Heart right ventricle (tissue), 16 donors: ENCODE data around the gene ZNF597. TPM values are rescaled to one million over a fixed set of nuclear protein-coding genes. Genes with fewer than 3 reads are reported as not detected.
A peak's percentile ranks its signal among the peaks of the same experiment; 100 is the strongest.

Source experiments
- ATAC-seq, 8 donors: fragments of 200-7000 bp; cut with Tn5 transposase; one replicate each; pipeline ENCODE4 v1.9.1; 2020; ENCODE audit warnings: mild to moderate bottlenecking in 8 of 8, moderate library complexity in 8 of 8, moderate number of reproducible peaks in 1 of 8
- DNase-seq, 2 donors: peaks; one replicate each; pipeline ENCODE4 v3.0.0-alpha.2; 2020
- H3K27ac ChIP-seq, 10 donors: fragments of 200-600 bp; sonication (generic) in 2 of 10; one replicate each; pipeline versions ENCODE4 v1.5.0 to v1.8.0; 2020 to 2022; ENCODE audit warnings: mild to moderate bottlenecking in 3 of 10
- H3K27me3 ChIP-seq, 7 donors: fragments of 200-600 bp; one replicate each; pipeline ENCODE4 v1.8.0; 2021 to 2022; ENCODE audit warnings: mild to moderate bottlenecking in 2 of 7
- H3K36me3 ChIP-seq, 9 donors: fragments of 200-600 bp; sonication (generic) in 1 of 9; one replicate each; pipeline versions ENCODE4 v1.5.0 to v1.8.0; 2020 to 2022; ENCODE audit warnings: mild to moderate bottlenecking in 2 of 9
- H3K4me1 ChIP-seq, 9 donors: fragments of 200-600 bp; sonication (generic) in 1 of 9; one replicate each; pipeline versions ENCODE4 v1.5.0 to v1.8.0; 2020 to 2022; ENCODE audit warnings: mild to moderate bottlenecking in 4 of 9
- H3K4me3 ChIP-seq, 10 donors: fragments of 200-600 bp; sonication (generic) in 2 of 10; one replicate each; pipeline versions ENCODE4 v1.5.0 to v1.8.0; 2020 to 2022; ENCODE audit warnings: mild to moderate bottlenecking in 7 of 10, moderate library complexity in 2 of 10
- H3K9me3 ChIP-seq, 11 donors: fragments of 200-600 bp in 10 of 11; sonication (generic) in 2 of 11; one replicate each; pipeline versions ENCODE4 v1.5.0 to v1.8.0; 2013 to 2022; ENCODE audit warnings: mild to moderate bottlenecking in 2 of 11, control low read depth in 1 of 11, moderate library complexity in 1 of 11
- CTCF ChIP-seq, 9 donors: fragments of 200-600 bp; sonication (generic) in 2 of 9; IDR thresholded peaks; one replicate each; pipeline versions ENCODE4 v1.5.0 to v1.8.0; 2021 to 2022; ENCODE audit warnings: antibody characterized with exemption in 9 of 9, mild to moderate bottlenecking in 5 of 9, moderate library complexity in 1 of 9
- WGBS, 2 donors: extraction: QIAGEN DNeasy Blood & Tissue Kit; methylation state at CpG; one replicate each; pipeline ENCODE4 v1.1.7; 2013; ENCODE audit warnings: inconsistent platforms in 1 of 2; 5-methylcytosine and 5-hydroxymethylcytosine counted together
- intact Hi-C, 10 donors: fragments of 100-400 bp; cut with DNase I; formaldehyde crosslinking; loops; one replicate each; pipeline versions ENCODE4 v1.11.1 to v1.14.2; 2022
- long read RNA-seq, 3 donors: library from polyadenylated mRNA; unstranded; transcript quantifications; one replicate each; pipeline ENCODE4 v2.0.0, GENCODE V29; 2020 to 2021
- polyA plus RNA-seq, 2 donors: library from polyadenylated mRNA; stranded (reverse); fragments of 200-250 nt; gene quantifications; one replicate each; pipeline ENCODE4 v1.2.3, GENCODE V29; 2013
- total RNA-seq, 10 donors: library from RNA; stranded (reverse); fragmentation: NEBNext Ultra II Directional in 3 of 10; extraction: Animal tissue kit (Norgen Biotek cat#: 25700) in 3 of 10; gene quantifications; one replicate each; pipeline versions ENCODE4 v1.2.1 to v1.2.4, GENCODE V29; 2021 to 2023
- donor health status: Arrhythmogenic right ventricular cardiomyopathy.
- donor health status: ischemic (EF 13 %, LVEDD 7.1; RV severe dilation, severe dysfunction).
- donor health status: healthy with polysubstance abuse.
- donor health status: DM: no; HTN: yes; CAD: no.
- donor health status: DM: no; HTN: no; CAD: no.
- donor health status: ischemic (EF 25% LVEDD 6.9; RV normal size, moderate dysfunction).
- donor health status: ischemic (EF 25% LVEDD 5.7; RV mildly dilated, moderate dysfunction).
- donor health status: healthy.
- donor health status: DM: yes; HTN: yes; CAD: no.
- donor health status: Ischemic cardiomyopathy.
- donor health status: ischemic (EF 35%, LVEDD 5.7; RV mildly dilated, moderate dysfunction).
- donor health status: nonischemic (EF 11% LVEDD 7.7; RV severe dilation, severe dysfunction).
- donor health status: DM: yes; HTN: yes; CAD: no.
- donor health status: PGD.
- donor health status: ischemic (EF 29% LVEDD 5.4; RV normal size, mild dysfunction).
- donor health status: nonischemic (EF 23%, LVEDD 6.1; RV moderate dilation, normal function).

The ZNF597 gene
- total RNA-seq (1 to 10 TPM; 1.1 to 2.4 (median 1.8) TPM), polyA plus RNA-seq (under 1 TPM; 0.73 to 0.86 TPM)
- long read RNA-seq, donor 1, full-length matches to known transcripts: 5 of 5 reads
- long read RNA-seq, donor 1, partial matches to known transcripts: 0 of 5 reads
- long read RNA-seq, donor 1, other reads (novel, unspliced or antisense): 0 of 5 reads
- long read RNA-seq, donor 2, full-length matches to known transcripts: 5 of 6 reads
- long read RNA-seq, donor 2, partial matches to known transcripts: 0 of 6 reads
- long read RNA-seq, donor 2, other reads (novel, unspliced or antisense): 1 of 6 reads
- long read RNA-seq, donor 3, full-length matches to known transcripts: 3 of 8 reads
- long read RNA-seq, donor 3, partial matches to known transcripts: 0 of 8 reads
- long read RNA-seq, donor 3, other reads (novel, unspliced or antisense): 5 of 8 reads

GRCh38 chr16:3443108-3444031 lies at the start of gene ZNF597, which contains the start of gene NAA60:
ZNF597 (minus strand) TSS chr16:3443504; CDS start chr16:3443153, 351 bp downstream.
NAA60 (plus strand) TSS chr16:3443680; CDS start chr16:3476228, 32,548 bp downstream.
- no peak for TF ChIP-seq CTCF (IDR thresholded peaks at IDR 0.05)
- DNase-seq (peak; percentile 75 to 88), ATAC-seq (peak; percentile 96 to 99 (median 98))
- WGBS, 2 donors: 31 to 43% methylated on average over 61 of the region's 61 CpGs
- Histone ChIP-seq H3K27me3 (no peaks in the 10 kb centered on the region), H3K27ac (peak within 1 kb of the TSS; percentile 55 to 93 (median 83)), H3K4me3 (peak within 1 kb of the TSS; percentile 37 to 79 (median 64)), H3K9me3 (peaks cover 0 to 29% (median 4%) of the 10 kb centered on the region in 11 donors), H3K36me3 (peaks cover 0 to 41% (median 23%) of the 10 kb centered on the region in 9 donors), H3K4me1 (peaks cover 0 to 22% (median 10%) of the 10 kb centered on the region in 9 donors)
- intact Hi-C loops: loop anchor here in 2 of 10 donors (5.0 kb wide), 1 partner anchor 41 kb away; the partner anchor contains the start of genes ZNF174 (in 2 of the 2) and ZSCAN32 (in 2 of the 2)

GRCh38 chr16:3492356-3492755 lies 49.1 kb upstream of the ZNF597 start:
- H3K4me1 ChIP-seq: peaks cover 0 to 18% (median 7%) of the 10 kb centered on the region in 9 donors
- H3K27me3 ChIP-seq: no peaks in the 10 kb centered on the region
- H3K4me3 ChIP-seq: no peak overlapping the region
- ATAC-seq (no peak), DNase-seq (no peak)
- no peak for TF ChIP-seq CTCF (IDR thresholded peaks at IDR 0.05)
- H3K9me3 ChIP-seq: no peaks in the 10 kb centered on the region
- intact Hi-C loops: loop anchor here in 3 of 10 donors (10.0 kb wide), 3 partner anchors 58 to 308 kb away; partner anchors contain the start of gene OR1F1 (in 1 of the 3)
- no peak overlapping the region for H3K27ac ChIP-seq
- H3K36me3 ChIP-seq: peaks cover 0 to 10% (median 0%) of the 10 kb centered on the region in 9 donors
- 84 to 90% methylated on average over 10 of the region's 10 CpGs for WGBS, 2 donors

- no peak for DNase-seq
- no peaks in the 10 kb centered on the region for H3K9me3 ChIP-seq
- peak in 5 of 8 donors; percentile 4 to 25 (median 14) for ATAC-seq
- H3K36me3 ChIP-seq: peaks cover 0 to 22% (median 3%) of the 10 kb centered on the region in 9 donors
- peaks cover 0 to 24% (median 9%) of the 10 kb centered on the region in 9 donors for H3K4me1 ChIP-seq
- peak in 2 of 9 donors; percentile 10 to 21 for TF ChIP-seq CTCF (IDR thresholded peaks at IDR 0.05)
- H3K4me3 ChIP-seq: no peak overlapping the region
- WGBS, 2 donors: 48 to 54% methylated on average over 17 of the region's 17 CpGs
- no peak overlapping the region for H3K27ac ChIP-seq
- intact Hi-C loops: loop anchor here in 3 of 10 donors (10.0 kb wide), 3 partner anchors 56 to 306 kb away; partner anchors contain the start of gene OR1F1 (in 1 of the 3)
- no peaks in the 10 kb centered on the region for H3K27me3 ChIP-seq
Measured at GRCh38 chr16:3490911-3491629, 47.8 kb upstream of the ZNF597 start.
